Left ventricle myocardium inferior (tissue), 1 donor: Measurements from ENCODE around the gene STK4. TPM values are rescaled to one million over a fixed set of nuclear protein-coding genes. Genes with fewer than 3 reads are reported as not detected.

ENCODE experiments used
- DNase-seq: peaks from one replicate; pipeline ENCODE4 v3.0.0-alpha.2; 2020
- H3K27ac ChIP-seq: fragments of 200-600 bp; replicated peaks from 2 replicates; pipeline ENCODE4 v1.8.0; 2021
- H3K27me3 ChIP-seq: fragments of 200-600 bp; 2 replicates; pipeline ENCODE4 v1.8.0; 2021; ENCODE audit warnings: low read depth
- H3K36me3 ChIP-seq: fragments of 200-600 bp; 2 replicates; pipeline ENCODE4 v1.8.0; 2021
- H3K4me1 ChIP-seq: fragments of 200-600 bp; 2 replicates; pipeline ENCODE4 v1.8.0; 2021
- H3K4me3 ChIP-seq: fragments of 200-600 bp; 2 replicates; pipeline ENCODE4 v1.8.0; 2021; ENCODE audit warnings: mild to moderate bottlenecking, moderate library complexity
- H3K9me3 ChIP-seq: fragments of 200-600 bp; replicated peaks from 2 replicates; pipeline ENCODE4 v1.8.0; 2021
- intact Hi-C: fragments of 100-400 bp; cut with micrococcal nuclease; formaldehyde crosslinking; loops from one replicate; pipeline ENCODE4 v1.11.0; 2022
- total RNA-seq: library from RNA; stranded (reverse); fragmentation: NEBNext Ultra II Directional; extraction: Animal tissue kit (Norgen Biotek cat#: 25700); gene quantifications from one replicate; pipeline ENCODE4 v1.2.1, GENCODE V29; 2021
- TF ChIP-seq, protein P1 (sequence below): fragments of 200-600 bp; IDR thresholded peaks from 2 replicates; pipeline ENCODE4 v1.8.0; 2021; ENCODE audit warnings: antibody characterized with exemption, mild to moderate bottlenecking, borderline replicate concordance
- donor health status: DM: no; HTN: yes; CAD: no; lungs with severe emphysema.

Gene STK4
- total RNA-seq, 1 donor from 2014 or later: 9.8 TPM

DNA sequence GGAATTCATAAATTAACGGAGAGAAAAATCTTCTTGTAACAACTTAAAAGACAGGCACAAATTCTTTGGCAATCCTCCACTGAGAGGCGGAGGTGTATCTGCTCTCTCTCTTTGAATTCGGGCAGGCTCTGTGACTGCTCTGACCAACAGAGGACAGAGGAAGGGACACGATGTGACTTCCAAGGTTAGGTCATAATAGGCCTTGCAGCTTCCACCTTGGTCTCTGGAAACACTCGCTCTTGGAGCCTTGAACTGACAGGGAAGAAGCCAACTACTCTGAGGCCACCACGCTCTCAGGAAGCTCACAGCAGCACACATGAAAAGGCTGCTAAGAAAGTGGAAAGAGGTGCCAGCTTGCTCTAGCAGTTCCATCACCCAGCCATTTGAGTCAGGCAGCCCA, 21.1 kb upstream of the STK4 start:
- Histone ChIP-seq H3K36me3 (peaks cover 88% of the 10 kb centered on the region), H3K4me1 (no peaks in the 10 kb centered on the region), H3K27ac (peak overlapping the region; percentile 55), H3K27me3 (no peaks in the 10 kb centered on the region), H3K9me3 (no peaks in the 10 kb centered on the region), H3K4me3 (no peak overlapping the region)
- intact Hi-C loops: no loop called here
- no peak for DNase-seq
- TF ChIP-seq, protein P1, sequence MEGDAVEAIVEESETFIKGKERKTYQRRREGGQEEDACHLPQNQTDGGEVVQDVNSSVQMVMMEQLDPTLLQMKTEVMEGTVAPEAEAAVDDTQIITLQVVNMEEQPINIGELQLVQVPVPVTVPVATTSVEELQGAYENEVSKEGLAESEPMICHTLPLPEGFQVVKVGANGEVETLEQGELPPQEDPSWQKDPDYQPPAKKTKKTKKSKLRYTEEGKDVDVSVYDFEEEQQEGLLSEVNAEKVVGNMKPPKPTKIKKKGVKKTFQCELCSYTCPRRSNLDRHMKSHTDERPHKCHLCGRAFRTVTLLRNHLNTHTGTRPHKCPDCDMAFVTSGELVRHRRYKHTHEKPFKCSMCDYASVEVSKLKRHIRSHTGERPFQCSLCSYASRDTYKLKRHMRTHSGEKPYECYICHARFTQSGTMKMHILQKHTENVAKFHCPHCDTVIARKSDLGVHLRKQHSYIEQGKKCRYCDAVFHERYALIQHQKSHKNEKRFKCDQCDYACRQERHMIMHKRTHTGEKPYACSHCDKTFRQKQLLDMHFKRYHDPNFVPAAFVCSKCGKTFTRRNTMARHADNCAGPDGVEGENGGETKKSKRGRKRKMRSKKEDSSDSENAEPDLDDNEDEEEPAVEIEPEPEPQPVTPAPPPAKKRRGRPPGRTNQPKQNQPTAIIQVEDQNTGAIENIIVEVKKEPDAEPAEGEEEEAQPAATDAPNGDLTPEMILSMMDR: no peak

DNA sequence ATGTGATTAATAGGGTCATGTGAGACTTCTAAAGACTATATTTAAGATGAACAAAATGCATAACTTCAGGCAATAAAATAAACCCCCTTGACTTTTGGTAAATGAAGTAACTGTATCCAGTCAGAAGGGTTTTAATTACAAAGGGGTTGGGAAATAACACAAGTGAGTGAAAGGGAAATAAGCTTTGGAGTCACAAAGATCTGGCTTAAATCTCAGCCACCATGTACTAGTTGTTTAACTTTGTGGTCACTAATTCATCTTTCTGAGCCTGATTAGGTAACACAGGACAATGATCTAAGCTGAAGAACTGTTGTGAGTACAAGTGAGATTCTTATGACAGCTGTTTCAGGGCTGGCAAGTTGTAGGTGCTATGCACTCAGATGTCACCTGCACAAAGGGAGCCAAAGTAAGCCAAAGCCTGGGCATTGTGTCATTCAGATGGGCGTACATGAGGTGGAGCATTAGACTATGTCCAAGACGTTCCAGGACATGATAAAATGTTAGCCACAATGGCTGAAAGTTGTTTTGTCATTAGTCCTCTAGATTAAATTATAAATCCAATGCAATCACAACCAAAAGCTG, 19.9 kb upstream of the STK4 start:
- Histone ChIP-seq H3K4me1 (no peaks in the 10 kb centered on the region), H3K36me3 (peaks cover 94% of the 10 kb centered on the region), H3K27me3 (no peaks in the 10 kb centered on the region), H3K9me3 (no peaks in the 10 kb centered on the region), H3K27ac (no peak overlapping the region), H3K4me3 (no peak overlapping the region)
- intact Hi-C loops: no loop called here
- no peak for DNase-seq
- TF ChIP-seq, protein P1: no peak

DNA sequence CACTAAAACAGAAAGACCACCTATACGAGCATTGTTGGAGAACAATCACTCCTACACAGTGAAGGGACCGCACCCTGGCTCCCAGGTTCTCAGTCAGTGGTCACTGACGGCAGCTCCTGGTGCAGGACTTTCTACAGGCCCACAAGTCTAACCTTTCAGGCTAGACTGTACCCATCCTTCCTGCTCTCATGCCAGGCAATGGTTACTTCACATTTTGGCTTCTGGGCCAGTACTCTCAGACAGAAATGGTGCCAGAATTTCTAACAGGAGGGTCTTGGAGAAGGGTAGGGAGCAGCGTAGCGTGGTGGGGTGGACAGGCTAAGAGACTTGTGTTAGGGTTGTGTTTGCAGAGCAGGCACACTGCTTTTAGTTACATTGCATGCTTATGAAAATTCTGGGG, 18.2 kb upstream of the STK4 start:
- Histone ChIP-seq H3K27me3 (no peaks in the 10 kb centered on the region), H3K27ac (no peak overlapping the region), H3K9me3 (no peaks in the 10 kb centered on the region), H3K36me3 (peaks cover 93% of the 10 kb centered on the region), H3K4me1 (no peaks in the 10 kb centered on the region), H3K4me3 (no peak overlapping the region)
- TF ChIP-seq, protein P1: no peak
- intact Hi-C loops: no loop called here
- DNase-seq: no peak

DNA sequence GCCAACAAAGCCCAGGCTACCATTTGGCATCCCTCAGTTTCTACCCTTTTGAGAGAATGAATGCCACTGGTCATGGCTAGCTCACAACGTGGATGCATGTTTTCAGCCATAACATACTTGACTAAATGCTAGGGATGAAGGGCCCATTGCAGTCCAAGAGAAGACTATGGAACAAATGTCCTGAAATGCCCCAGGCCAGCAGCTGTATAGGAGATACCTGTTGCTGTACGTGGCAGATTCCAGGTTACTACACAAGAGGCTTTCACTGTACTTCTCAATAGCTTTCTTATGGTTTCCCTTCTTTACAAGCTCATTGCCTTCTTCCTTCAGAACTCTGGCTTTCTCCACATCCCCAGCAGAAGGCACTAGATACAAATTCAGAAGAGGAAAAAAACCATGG, 17.8 kb upstream of the STK4 start:
- Histone ChIP-seq H3K4me3 (no peak overlapping the region), H3K27ac (no peak overlapping the region), H3K36me3 (peaks cover 91% of the 10 kb centered on the region), H3K4me1 (no peaks in the 10 kb centered on the region), H3K27me3 (no peaks in the 10 kb centered on the region), H3K9me3 (no peaks in the 10 kb centered on the region)
- TF ChIP-seq, protein P1: no peak
- no peak for DNase-seq
- intact Hi-C loops: no loop called here

DNA sequence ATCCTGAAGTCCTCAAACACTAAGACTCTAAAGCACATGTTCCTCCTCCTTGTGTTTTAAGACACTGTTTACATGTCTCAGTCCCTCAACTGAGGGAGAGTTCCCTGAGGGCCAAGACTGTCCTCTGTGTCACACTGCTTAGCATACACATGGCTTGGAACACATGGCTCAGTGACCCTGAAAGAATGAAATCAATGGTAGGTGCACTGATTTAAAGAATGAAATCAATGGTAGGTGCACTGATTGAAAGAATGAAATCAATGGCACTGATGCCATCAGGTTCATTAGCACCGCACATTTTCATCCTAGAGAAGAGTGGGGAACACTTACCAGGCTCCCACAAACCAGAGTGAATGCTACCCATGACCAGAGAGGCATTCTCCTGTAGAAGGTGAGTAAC, 15.9 kb upstream of the STK4 start:
- DNase-seq: no peak
- Histone ChIP-seq H3K4me1 (no peaks in the 10 kb centered on the region), H3K4me3 (no peak overlapping the region), H3K27ac (no peak overlapping the region), H3K27me3 (no peaks in the 10 kb centered on the region), H3K9me3 (no peaks in the 10 kb centered on the region), H3K36me3 (peaks cover 93% of the 10 kb centered on the region)
- TF ChIP-seq, protein P1: no peak
- intact Hi-C loops: no loop called here
